ENCODE results near the gene GAS7. TPM values are rescaled to one million over a fixed set of nuclear protein-coding genes. Genes with fewer than 3 reads are reported as not detected.

Gene GAS7
- total RNA-seq, 1 donor from 2014 or later, result 78.0 TPM

DNA sequence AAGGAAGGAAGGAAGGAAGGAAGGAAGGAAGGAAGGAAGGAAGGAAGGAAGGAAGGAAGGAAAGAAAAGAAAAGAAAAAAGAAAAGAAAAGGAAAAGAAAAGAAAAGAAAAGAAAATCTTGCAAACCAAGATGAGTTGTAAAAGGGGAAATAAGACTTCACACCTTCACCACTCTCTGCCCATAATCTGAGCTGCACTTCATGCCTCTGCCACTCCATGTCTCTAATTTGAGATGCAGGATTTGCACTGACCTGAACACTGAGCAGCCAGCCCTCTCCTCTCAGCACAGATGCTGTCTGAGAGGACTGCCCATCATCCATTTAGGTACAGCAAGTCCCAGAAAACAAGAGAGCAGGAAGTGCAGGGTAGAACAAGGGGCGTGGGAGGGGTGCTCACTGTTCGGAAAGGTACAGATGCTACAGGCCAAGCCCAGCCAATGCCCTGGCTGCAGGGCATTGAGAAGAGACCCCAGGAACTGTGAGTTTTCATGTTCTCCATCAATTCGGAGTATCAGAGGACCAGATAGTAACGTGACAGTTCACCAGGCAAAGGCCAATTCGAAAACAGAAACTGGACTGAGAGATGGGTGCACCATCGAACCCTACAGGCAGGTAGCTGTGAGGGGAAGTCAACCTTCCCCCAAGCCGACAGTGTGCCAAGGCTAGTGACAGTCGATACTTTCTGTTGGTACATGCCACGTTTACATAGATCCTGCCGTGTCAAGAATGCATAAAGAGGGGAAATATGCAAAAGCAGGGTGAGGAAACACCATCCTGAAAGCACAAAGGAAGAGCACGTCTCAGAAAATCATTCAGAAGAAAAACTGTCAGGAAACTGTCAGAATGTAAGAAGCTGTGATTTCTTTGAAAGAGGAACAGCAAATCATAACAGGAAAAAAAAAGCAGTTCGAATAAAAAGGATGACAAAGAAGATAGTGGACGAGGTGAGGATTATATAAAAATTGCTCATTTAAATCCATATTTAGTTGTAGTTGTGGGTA lies 151.3 kb downstream of the GAS7 start:
- no peak for DNase-seq (ENCODE audit: low spot score in 2 of 2)
- Histone ChIP-seq H3K9me3 (no peaks in the 10 kb centered on the region), H3K4me1 (no peaks in the 10 kb centered on the region), H3K36me3 (no peaks in the 10 kb centered on the region), H3K4me3 (no peak overlapping the region), H3K27ac (no peak overlapping the region), H3K27me3 (no peaks in the 10 kb centered on the region)
- intact Hi-C loops (cut with DNase I), result no loop called here
- TF ChIP-seq, protein P1, sequence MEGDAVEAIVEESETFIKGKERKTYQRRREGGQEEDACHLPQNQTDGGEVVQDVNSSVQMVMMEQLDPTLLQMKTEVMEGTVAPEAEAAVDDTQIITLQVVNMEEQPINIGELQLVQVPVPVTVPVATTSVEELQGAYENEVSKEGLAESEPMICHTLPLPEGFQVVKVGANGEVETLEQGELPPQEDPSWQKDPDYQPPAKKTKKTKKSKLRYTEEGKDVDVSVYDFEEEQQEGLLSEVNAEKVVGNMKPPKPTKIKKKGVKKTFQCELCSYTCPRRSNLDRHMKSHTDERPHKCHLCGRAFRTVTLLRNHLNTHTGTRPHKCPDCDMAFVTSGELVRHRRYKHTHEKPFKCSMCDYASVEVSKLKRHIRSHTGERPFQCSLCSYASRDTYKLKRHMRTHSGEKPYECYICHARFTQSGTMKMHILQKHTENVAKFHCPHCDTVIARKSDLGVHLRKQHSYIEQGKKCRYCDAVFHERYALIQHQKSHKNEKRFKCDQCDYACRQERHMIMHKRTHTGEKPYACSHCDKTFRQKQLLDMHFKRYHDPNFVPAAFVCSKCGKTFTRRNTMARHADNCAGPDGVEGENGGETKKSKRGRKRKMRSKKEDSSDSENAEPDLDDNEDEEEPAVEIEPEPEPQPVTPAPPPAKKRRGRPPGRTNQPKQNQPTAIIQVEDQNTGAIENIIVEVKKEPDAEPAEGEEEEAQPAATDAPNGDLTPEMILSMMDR (IDR thresholded peaks at IDR 0.05), result no peak

DNA sequence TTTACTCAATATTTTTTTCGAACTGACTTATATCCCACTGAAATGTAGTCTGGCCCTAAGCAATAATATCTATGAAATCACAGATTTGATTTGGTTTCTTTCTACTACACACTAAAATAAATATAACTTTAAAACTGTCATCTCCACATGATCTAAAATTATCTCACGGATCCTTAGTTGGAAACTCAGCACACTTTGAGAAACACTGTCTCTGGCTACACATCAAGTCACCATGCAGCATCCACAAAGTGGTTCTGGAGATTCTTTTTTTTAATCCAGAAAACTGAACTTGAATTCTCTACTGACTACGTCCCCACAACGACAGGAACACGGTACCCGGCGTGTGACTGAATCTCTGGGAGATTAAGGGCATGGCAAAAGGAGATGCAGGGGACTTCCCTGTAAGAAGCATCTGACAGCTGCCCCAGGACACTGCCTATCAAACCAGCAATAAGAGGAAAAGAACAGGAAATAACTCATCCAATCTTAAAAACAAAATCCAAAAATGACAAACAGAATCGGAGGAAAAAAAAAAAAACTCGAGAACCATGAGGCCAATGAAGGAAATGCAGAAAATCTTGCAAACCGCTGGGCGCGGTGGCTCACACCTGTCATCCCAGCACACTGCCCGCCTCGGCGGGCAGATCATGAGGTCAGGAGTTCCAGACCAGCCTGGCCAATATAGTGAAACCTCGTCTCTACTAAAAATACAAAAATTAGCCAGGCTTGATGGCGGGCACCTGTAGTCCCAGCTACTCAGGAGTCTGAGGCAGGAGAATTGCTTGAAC lies 152.3 kb downstream of the GAS7 start:
- Histone ChIP-seq H3K36me3 (no peaks in the 10 kb centered on the region), H3K4me3 (no peak overlapping the region), H3K9me3 (no peaks in the 10 kb centered on the region), H3K4me1 (no peaks in the 10 kb centered on the region), H3K27me3 (no peaks in the 10 kb centered on the region), H3K27ac (no peak overlapping the region)
- DNase-seq (ENCODE audit: low spot score in 2 of 2), result no peak
- intact Hi-C loops (cut with DNase I), result no loop called here
- TF ChIP-seq, protein P1 (IDR thresholded peaks at IDR 0.05), result no peak

DNA sequence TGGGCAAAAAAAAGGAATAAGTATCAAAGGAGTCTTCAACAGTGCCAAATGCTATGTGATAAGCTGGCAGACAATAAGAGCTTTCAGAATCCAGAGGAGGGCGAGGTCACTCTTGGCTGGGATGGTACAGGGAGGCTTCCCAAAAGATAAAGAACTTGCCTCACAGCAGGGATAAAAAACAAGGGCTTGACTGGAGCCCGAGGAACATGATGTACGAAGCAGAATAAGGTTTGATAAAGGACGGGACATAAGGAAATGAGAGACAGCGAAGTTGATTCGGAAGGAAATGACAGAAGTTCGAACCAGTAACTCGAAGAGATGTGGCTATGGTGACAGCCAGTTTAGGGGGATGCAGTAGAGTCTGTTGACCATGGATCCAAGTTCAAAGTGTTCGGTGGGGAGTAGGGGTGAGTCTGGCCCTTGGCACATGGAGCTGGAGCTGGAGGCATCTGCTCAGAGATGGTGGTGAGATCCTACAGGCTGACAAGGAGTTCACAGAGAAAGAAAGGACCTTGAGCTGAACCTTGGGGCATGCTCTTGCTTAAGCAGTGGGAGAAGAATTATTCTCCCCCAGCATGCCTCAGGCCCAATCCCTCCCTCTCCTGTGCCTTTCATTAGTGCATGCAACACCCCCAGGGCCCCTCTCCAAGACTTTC lies 155.7 kb downstream of the GAS7 start:
- H3K9me3 ChIP-seq, result no peaks in the 10 kb centered on the region
- H3K27ac ChIP-seq, result no peak overlapping the region
- DNase-seq (ENCODE audit: low spot score in 2 of 2), result no peak
- H3K4me3 ChIP-seq, result no peak overlapping the region
- H3K36me3 ChIP-seq, result no peaks in the 10 kb centered on the region
- intact Hi-C loops (cut with DNase I), result no loop called here
- TF ChIP-seq, protein P1 (IDR thresholded peaks at IDR 0.05), result no peak
- H3K4me1 ChIP-seq, result no peaks in the 10 kb centered on the region
- H3K27me3 ChIP-seq, result no peaks in the 10 kb centered on the region

DNA sequence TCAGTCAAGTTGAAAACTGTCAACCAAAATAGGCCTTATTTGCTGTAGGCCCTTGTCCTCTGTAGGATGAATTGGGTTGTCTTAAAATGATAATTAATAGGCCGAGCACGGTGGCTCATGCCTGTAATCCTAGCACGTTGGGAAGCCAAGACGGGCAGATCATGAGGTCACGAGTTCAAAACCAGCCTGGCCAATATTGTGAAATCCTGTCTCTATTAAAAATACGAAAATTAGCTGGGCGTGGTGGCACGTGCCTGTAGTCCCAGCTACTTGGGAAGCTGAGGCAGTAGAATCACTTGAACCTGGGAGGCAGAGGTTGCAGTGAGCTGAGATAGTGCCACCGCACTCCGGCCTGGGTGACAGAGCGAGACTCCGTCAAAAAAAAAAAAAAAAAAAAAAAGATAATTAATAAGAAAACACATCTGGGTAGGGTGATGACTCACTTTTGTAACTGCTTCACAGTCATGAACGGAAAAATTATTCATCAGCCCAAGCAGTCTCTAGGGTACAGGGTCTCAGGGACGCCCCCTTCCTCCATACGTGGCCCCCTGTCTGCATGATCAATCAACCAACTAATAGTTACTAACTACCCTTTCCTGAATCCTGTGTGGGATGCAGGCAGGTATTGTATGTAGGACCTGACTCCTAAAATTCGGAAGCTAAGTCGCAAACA lies 156.4 kb downstream of the GAS7 start:
- H3K27me3 ChIP-seq, result no peaks in the 10 kb centered on the region
- TF ChIP-seq, protein P1 (IDR thresholded peaks at IDR 0.05), result no peak
- no peaks in the 10 kb centered on the region for H3K4me1 ChIP-seq
- no peaks in the 10 kb centered on the region for H3K36me3 ChIP-seq
- no peaks in the 10 kb centered on the region for H3K9me3 ChIP-seq
- H3K27ac ChIP-seq, result no peak overlapping the region
- H3K4me3 ChIP-seq, result no peak overlapping the region
- intact Hi-C loops (cut with DNase I), result no loop called here
- DNase-seq (ENCODE audit: low spot score in 2 of 2), result no peak

DNA sequence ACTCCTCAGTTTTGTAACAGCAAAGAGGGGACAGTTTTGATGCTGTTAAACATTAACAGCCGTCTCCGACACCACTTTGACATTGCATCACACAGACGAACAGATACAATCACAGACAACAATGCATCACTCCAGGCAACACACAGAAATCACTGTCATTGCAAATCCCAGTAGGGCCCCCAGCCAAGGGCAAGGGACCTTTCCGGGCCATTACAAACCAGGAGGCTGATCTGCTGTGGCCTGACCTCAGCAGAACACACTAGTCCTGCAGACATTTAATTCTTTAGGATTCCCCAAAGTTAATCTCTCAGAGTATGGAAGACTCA lies 157.2 kb downstream of the GAS7 start:
- Histone ChIP-seq H3K4me3 (no peak overlapping the region), H3K4me1 (no peaks in the 10 kb centered on the region), H3K9me3 (no peaks in the 10 kb centered on the region), H3K27me3 (no peaks in the 10 kb centered on the region), H3K27ac (no peak overlapping the region), H3K36me3 (no peaks in the 10 kb centered on the region)
- intact Hi-C loops (cut with DNase I), result no loop called here
- no peak for DNase-seq (ENCODE audit: low spot score in 2 of 2)
- TF ChIP-seq, protein P1 (IDR thresholded peaks at IDR 0.05), result no peak

All from ascending aorta (tissue), 2 donors.